HepG2 (cell line): ENCODE measurements around the gene RAB43. TPM values are rescaled to one million over a fixed set of nuclear protein-coding genes. Genes with fewer than 3 reads are reported as not detected.

ENCODE experiments used
- ARHGAP35 ChIP-seq: sonication (generic); formaldehyde crosslinking; IDR thresholded peaks from 2 replicates; pipeline ENCODE4 v1.9.0; 2022; ENCODE audit warnings: mild to moderate bottlenecking, inconsistent platforms, moderate library complexity, missing genetic modification reagents, borderline replicate concordance
- ARNTL ChIP-seq: sonication (generic); formaldehyde crosslinking; IDR thresholded peaks from 2 replicates; pipeline ENCODE4 v1.4.0; 2020; ENCODE audit warnings: mild to moderate bottlenecking, missing genetic modification reagents
- DR1 ChIP-seq: sonication (generic); formaldehyde crosslinking; IDR thresholded peaks from 2 replicates; pipeline ENCODE4 v1.8.0; 2021; ENCODE audit warnings: mild to moderate bottlenecking, missing genetic modification reagents, inconsistent platforms
- ELF1 ChIP-seq: sonication (generic); formaldehyde crosslinking; IDR thresholded peaks from 2 replicates; pipeline ENCODE4 v1.4.0; 2020; ENCODE audit warnings: missing genetic modification reagents
- HNRNPK ChIP-seq: fragments of 200-400 bp; formaldehyde crosslinking; IDR thresholded peaks from 2 replicates; pipeline ENCODE4 v1.6.1; 2018; ENCODE audit warnings: low read length, low read depth, moderate library complexity, mild to moderate bottlenecking; ENCODE audit not compliant: poor library complexity, severe bottlenecking
- KLF9 ChIP-seq: IDR thresholded peaks from 2 replicates; pipeline ENCODE4 v1.6.1; 2016; ENCODE audit warnings: low read depth
- MTA1 ChIP-seq: sonication (generic); formaldehyde crosslinking; IDR thresholded peaks from 2 replicates; pipeline ENCODE4 v1.4.0; 2020; ENCODE audit warnings: missing genetic modification reagents, mild to moderate bottlenecking, borderline replicate concordance
- MTA3 ChIP-seq: sonication (generic); formaldehyde crosslinking; IDR thresholded peaks from 2 replicates; pipeline ENCODE4 v1.4.0; 2020; ENCODE audit warnings: missing genetic modification reagents
- NCOA1 ChIP-seq: sonication (generic); formaldehyde crosslinking; IDR thresholded peaks from 2 replicates; pipeline ENCODE4 v1.9.0; 2021; ENCODE audit warnings: missing genetic modification reagents
- NCOA2 ChIP-seq: sonication (generic); formaldehyde crosslinking; IDR thresholded peaks from 2 replicates; pipeline ENCODE4 v1.8.0; 2022; ENCODE audit warnings: inconsistent platforms
- NFYB ChIP-seq: sonication (generic); formaldehyde crosslinking; IDR thresholded peaks from 2 replicates; pipeline ENCODE4 v1.4.0; 2020; ENCODE audit warnings: missing genetic modification reagents
- NRL ChIP-seq: sonication (generic); formaldehyde crosslinking; IDR thresholded peaks from 2 replicates; pipeline ENCODE4 v1.5.0; 2020; ENCODE audit warnings: missing genetic modification reagents, mild to moderate bottlenecking, moderate library complexity, borderline replicate concordance
- PAXIP1 ChIP-seq: sonication (generic); formaldehyde crosslinking; conservative IDR thresholded peaks from 2 replicates; pipeline ENCODE4 v1.4.0; 2020; ENCODE audit warnings: mild to moderate bottlenecking, missing genetic modification reagents, moderate library complexity
- PHF20 ChIP-seq: sonication (generic); formaldehyde crosslinking; IDR thresholded peaks from 2 replicates; pipeline ENCODE4 v1.5.0; 2020; ENCODE audit warnings: mild to moderate bottlenecking, missing genetic modification reagents
- RCOR2 ChIP-seq: IDR thresholded peaks from 2 replicates; pipeline ENCODE4 v1.6.1; 2016; ENCODE audit warnings: missing biosample characterization, missing genetic modification reagents
- TEAD2 ChIP-seq: sonication (generic); formaldehyde crosslinking; IDR thresholded peaks from 2 replicates; pipeline ENCODE4 v1.9.0; 2021; ENCODE audit warnings: missing genetic modification reagents
- XRCC5 ChIP-seq: fragments of 200-400 bp; formaldehyde crosslinking; optimal IDR thresholded peaks from 2 replicates; pipeline ENCODE3; 2017; ENCODE audit warnings: mild to moderate bottlenecking, low read length
- ZBTB20 ChIP-seq: sonication (generic); formaldehyde crosslinking; IDR thresholded peaks from 2 replicates; pipeline ENCODE4 v1.8.1; 2023; ENCODE audit warnings: missing genetic modification reagents, low read depth, mild to moderate bottlenecking, borderline replicate concordance
- ZNF274 ChIP-seq: sonication (generic); formaldehyde crosslinking; IDR thresholded peaks from 2 replicates; pipeline ENCODE4 v1.5.1; 2020; ENCODE audit warnings: mild to moderate bottlenecking, missing genetic modification reagents
- ZNF350 ChIP-seq: sonication (generic); formaldehyde crosslinking; IDR thresholded peaks from 2 replicates; pipeline ENCODE4 v1.4.0; 2020; ENCODE audit warnings: mild to moderate bottlenecking, low read depth, missing genetic modification reagents, borderline replicate concordance
- ZNF430 ChIP-seq: sonication (generic); formaldehyde crosslinking; IDR thresholded peaks from 2 replicates; pipeline ENCODE4 v1.9.0; 2021; ENCODE audit warnings: mild to moderate bottlenecking, missing genetic modification reagents
- ZNF510 ChIP-seq: sonication (generic); formaldehyde crosslinking; IDR thresholded peaks from 2 replicates; pipeline ENCODE4 v1.4.0; 2020; ENCODE audit warnings: low read depth, mild to moderate bottlenecking, missing genetic modification reagents
- ZZZ3 ChIP-seq: sonication (generic); formaldehyde crosslinking; IDR thresholded peaks from 2 replicates; pipeline ENCODE4 v1.4.0; 2020; ENCODE audit warnings: missing genetic modification reagents, mild to moderate bottlenecking, borderline replicate concordance
- polyA plus RNA-seq, 8 experiments: library from polyadenylated mRNA; depleted of rRNA in 3 of 8; stranded (reverse) in 7 of 8; unstranded in 1 of 8; fragments of >200 nt; fragmentation: Illumina TruSeq in 4 of 8; extraction: Trizol in 4 of 8; gene quantifications; 2 replicates each; pipeline versions ENCODE4 v1.2.1 to v1.2.3, GENCODE V29; 2011 to 2016; ENCODE audit warnings: low read depth in 4 of 8, missing spikeins in 1 of 8, mixed read lengths in 1 of 8; ENCODE audit not compliant: insufficient read depth in 1 of 8
- total RNA-seq, 5 experiments: library from RNA; depleted of rRNA; stranded (reverse); fragments of >200 nt; fragmentation: Illumina TruSeq; extraction: Trizol; gene quantifications; 2 replicates each; pipeline ENCODE4 v1.2.3, GENCODE V29; 2016; ENCODE audit warnings: low read depth in 1 of 5
- TF ChIP-seq, protein P1 (sequence below): sonication (generic); formaldehyde crosslinking; IDR thresholded peaks from 2 replicates; pipeline ENCODE4 v1.4.0; 2020; ENCODE audit warnings: mild to moderate bottlenecking, missing genetic modification reagents
- TF ChIP-seq, protein P2 (sequence below): IDR thresholded peaks from 2 replicates; pipeline ENCODE4 v1.6.1; 2012; ENCODE audit warnings: inconsistent platforms

The RAB43 gene
- total and polyA plus RNA-seq, 2 of the 13 experiments (the other 11 are each of a cell fraction or from before 2014, with no cell fraction given), result 11.8 to 18.4 TPM

- TF ChIP-seq, protein P1, sequence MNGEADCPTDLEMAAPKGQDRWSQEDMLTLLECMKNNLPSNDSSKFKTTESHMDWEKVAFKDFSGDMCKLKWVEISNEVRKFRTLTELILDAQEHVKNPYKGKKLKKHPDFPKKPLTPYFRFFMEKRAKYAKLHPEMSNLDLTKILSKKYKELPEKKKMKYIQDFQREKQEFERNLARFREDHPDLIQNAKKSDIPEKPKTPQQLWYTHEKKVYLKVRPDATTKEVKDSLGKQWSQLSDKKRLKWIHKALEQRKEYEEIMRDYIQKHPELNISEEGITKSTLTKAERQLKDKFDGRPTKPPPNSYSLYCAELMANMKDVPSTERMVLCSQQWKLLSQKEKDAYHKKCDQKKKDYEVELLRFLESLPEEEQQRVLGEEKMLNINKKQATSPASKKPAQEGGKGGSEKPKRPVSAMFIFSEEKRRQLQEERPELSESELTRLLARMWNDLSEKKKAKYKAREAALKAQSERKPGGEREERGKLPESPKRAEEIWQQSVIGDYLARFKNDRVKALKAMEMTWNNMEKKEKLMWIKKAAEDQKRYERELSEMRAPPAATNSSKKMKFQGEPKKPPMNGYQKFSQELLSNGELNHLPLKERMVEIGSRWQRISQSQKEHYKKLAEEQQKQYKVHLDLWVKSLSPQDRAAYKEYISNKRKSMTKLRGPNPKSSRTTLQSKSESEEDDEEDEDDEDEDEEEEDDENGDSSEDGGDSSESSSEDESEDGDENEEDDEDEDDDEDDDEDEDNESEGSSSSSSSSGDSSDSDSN (CRISPR knock-in tag), result peak; percentile 51
- TF ChIP-seq ZNF350 (CRISPR knock-in tag), result peak; percentile 42; the same call in 1 of the 2 replicates
- TF ChIP-seq NFYB (CRISPR knock-in tag), result no peak
- TF ChIP-seq ARNTL (CRISPR knock-in tag), result 0 out of 2 replicates have a peak, but pooled peaks have one; percentile 29
- TF ChIP-seq NRL (CRISPR knock-in tag), result 0 out of 2 replicates have a peak, but pooled peaks have one; percentile 12
- TF ChIP-seq TEAD2 (CRISPR knock-in tag), result no peak
- TF ChIP-seq NCOA1 (CRISPR knock-in tag), result no peak
- TF ChIP-seq NCOA2 (CRISPR knock-in tag), result no peak
- peak; percentile 18 for TF ChIP-seq XRCC5
- TF ChIP-seq PHF20 (CRISPR knock-in tag), result peak; percentile 40; the same call in 1 of the 2 replicates
- TF ChIP-seq MTA3 (CRISPR knock-in tag), result no peak
- TF ChIP-seq ZNF430 (CRISPR knock-in tag), result no peak
- TF ChIP-seq ELF1 (CRISPR knock-in tag), result no peak
- 0 out of 2 replicates have a peak, but pooled peaks have one; percentile 35 for TF ChIP-seq ARHGAP35
- no peak for TF ChIP-seq KLF9
- 0 out of 2 replicates have a peak, but pooled peaks have one; percentile 35 for TF ChIP-seq ZNF510 (CRISPR knock-in tag)
- TF ChIP-seq, protein P2, sequence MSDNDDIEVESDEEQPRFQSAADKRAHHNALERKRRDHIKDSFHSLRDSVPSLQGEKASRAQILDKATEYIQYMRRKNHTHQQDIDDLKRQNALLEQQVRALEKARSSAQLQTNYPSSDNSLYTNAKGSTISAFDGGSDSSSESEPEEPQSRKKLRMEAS, result no peak
- TF ChIP-seq MTA1 (CRISPR knock-in tag), result 0 out of 2 replicates have a peak, but pooled peaks have one; percentile 78
- TF ChIP-seq DR1 (CRISPR knock-in tag), result 0 out of 2 replicates have a peak, but pooled peaks have one; percentile 7
- TF ChIP-seq ZBTB20 (CRISPR knock-in tag), result 0 out of 2 replicates have a peak, but pooled peaks have one; percentile 58
- no peak for TF ChIP-seq RCOR2
- TF ChIP-seq HNRNPK, result peak; percentile 6
- 0 out of 2 replicates have a peak, but pooled peaks have one; percentile 44 for TF ChIP-seq PAXIP1
- TF ChIP-seq ZNF274 (CRISPR knock-in tag), result 0 out of 2 replicates have a peak, but pooled peaks have one; percentile 36
- no peak for TF ChIP-seq ZZZ3 (CRISPR knock-in tag)
Measured at GRCh38 chr3:129122412-129123011, 908 bp upstream of the RAB43 start (continued).
